Panc1 (cell line): Measurements from ENCODE around the gene UTP14A. TPM values are rescaled to one million over a fixed set of nuclear protein-coding genes. Genes with fewer than 3 reads are reported as not detected.

Experiments used
- ATAC-seq: fragments of 200-7000 bp; cut with Tn5 transposase; 2 replicates; pipeline ENCODE4 v1.9.1; 2020; ENCODE audit warnings: mild to moderate bottlenecking, moderate library complexity
- BruUV-seq: library from RNA; stranded (reverse); fragments of 400-500 nt; replicated peaks from 2 replicates; lab custom pipeline; 2021; lab: Mats Ljungman, UMichigan
- CTCF ChIA-PET: fragments of 300-600 bp; sonication (Branson Sonifier 250); formaldehyde crosslinking; loops from one replicate; lab custom pipeline; 2022; ENCODE audit warnings: antibody characterized with exemption; lab: Charles Lee
- POLR2A ChIA-PET: fragments of 300-600 bp; sonication (Branson Sonifier 250); formaldehyde crosslinking; loops from one replicate; lab custom pipeline; 2022; ENCODE audit warnings: antibody characterized with exemption; lab: Charles Lee
- DNase-seq: peaks from one replicate; pipeline ENCODE4 v3.0.0-alpha.2; 2010; ENCODE audit warnings: low read depth, low spot score
- H3K27ac ChIP-seq: 2 replicates; pipeline ENCODE4 v1.5.1; 2011; ENCODE audit warnings: mild to moderate bottlenecking, low read length, inconsistent platforms
- H3K27me3 ChIP-seq: fragments of 200-500 bp; sonication (Bioruptor generic); 2 replicates; pipeline ENCODE4 v1.6.0; 2014; ENCODE audit warnings: low read length, inconsistent platforms; ENCODE audit not compliant: control insufficient read depth, insufficient read depth
- H3K36me3 ChIP-seq: fragments of 200-500 bp; sonication (Bioruptor generic); 2 replicates; pipeline ENCODE4 v1.5.1; 2014; ENCODE audit warnings: inconsistent platforms, mild to moderate bottlenecking, low read length, moderate library complexity; ENCODE audit not compliant: control insufficient read depth, insufficient read depth
- H3K4me1 ChIP-seq: 2 replicates; pipeline ENCODE4 v1.5.1; 2011; ENCODE audit warnings: inconsistent platforms, mild to moderate bottlenecking, low read length, moderate library complexity; ENCODE audit not compliant: control insufficient read depth, insufficient read depth
- H3K4me3 ChIP-seq, 2 experiments: 2 replicates each; pipeline ENCODE4 v1.5.1; 2011 to 2012; ENCODE audit warnings: low read depth in 2 of 2, low read length in 2 of 2, mild to moderate bottlenecking in 2 of 2, inconsistent platforms in 1 of 2, moderate library complexity in 1 of 2
- H3K9me3 ChIP-seq: fragments of 200-500 bp; sonication (Bioruptor generic); 2 replicates; pipeline ENCODE4 v1.5.1; 2014; ENCODE audit warnings: low read depth, mild to moderate bottlenecking, inconsistent platforms, low read length, moderate library complexity; ENCODE audit not compliant: control insufficient read depth, insufficient read depth
- POLR2AphosphoS5 ChIP-seq: IDR thresholded peaks from 2 replicates; pipeline ENCODE4 v1.6.1; 2012; ENCODE audit warnings: mild to moderate bottlenecking, low read depth, low read length, moderate library complexity
- SIN3A ChIP-seq: IDR thresholded peaks from 2 replicates; pipeline ENCODE4 v1.6.1; 2012; ENCODE audit warnings: low read depth, mild to moderate bottlenecking, low read length, moderate library complexity, borderline replicate concordance; ENCODE audit not compliant: insufficient read depth
- in situ Hi-C: cut with HindIII; loops from 2 replicates; pipeline ENCODE4 v1.10.0; 2016; ENCODE audit warnings: low sequenced_read_pairs, low pct_unique_long_range_greater_than_20kb
- intact Hi-C: fragments of 100-400 bp; cut with micrococcal nuclease; formaldehyde crosslinking; loops from one replicate; pipeline ENCODE4 v1.10.0; 2022; ENCODE audit not compliant: unreplicated experiment
- total RNA-seq: library from RNA; stranded (reverse); gene quantifications from one replicate; pipeline ENCODE4 v1.2.1, GENCODE V29; 2021; ENCODE audit not compliant: unreplicated experiment
- TF ChIP-seq, protein P1 (sequence below), 2 experiments: IDR thresholded peaks; 2 replicates each; pipeline ENCODE4 v1.6.1; 2011 to 2012; ENCODE audit warnings: low read depth in 2 of 2, control low read depth in 1 of 2, low read length in 1 of 2, mild to moderate bottlenecking in 1 of 2, moderate library complexity in 1 of 2; ENCODE audit not compliant: insufficient read depth in 1 of 2
- TF ChIP-seq, protein P2 (sequence below): fragments of 450-650 bp; IDR thresholded peaks from 2 replicates; pipeline ENCODE4 v1.5.1; 2017; ENCODE audit warnings: mild to moderate bottlenecking

The UTP14A gene
- total RNA-seq, 1 experiment from 2014 or later = 64.2 TPM

DNA sequence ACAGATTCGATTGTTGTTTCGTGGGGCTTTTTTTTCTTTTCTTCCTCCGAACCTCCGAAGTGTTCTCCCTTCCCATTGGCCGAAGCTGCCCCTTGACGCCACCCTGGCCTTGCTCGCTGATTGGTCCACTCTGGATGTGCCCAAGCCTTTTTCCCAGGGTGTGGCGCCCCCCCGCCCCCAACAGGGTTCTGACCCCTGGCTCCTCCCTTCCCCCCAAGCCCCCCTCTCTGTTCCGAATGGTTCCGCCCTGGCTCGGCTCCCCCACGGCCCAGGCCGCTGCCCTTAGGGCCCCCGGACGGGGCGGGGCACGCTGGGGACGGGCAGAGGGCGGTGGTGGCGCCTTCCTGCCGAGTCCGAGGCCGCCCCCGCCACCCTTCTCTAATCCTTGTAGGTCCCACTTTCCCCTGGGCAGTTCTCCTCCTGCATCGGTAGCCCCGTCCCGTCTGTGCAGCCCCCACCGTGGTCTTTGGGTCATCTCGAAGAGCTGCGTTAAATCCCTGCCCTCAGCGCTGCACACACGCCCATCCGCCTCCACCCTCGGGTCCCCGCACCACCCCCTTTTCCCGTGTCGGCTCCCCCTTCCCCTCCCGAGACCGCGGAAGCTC is 25.5 kb downstream of the UTP14A start:
- intact Hi-C loops = loop anchor here (5.0 kb wide), 1 partner anchor 51 kb away; the partner anchor contains the start of gene BCORL1
- in situ Hi-C loops = no loop called here
- no TSS peak for BruUV-seq

DNA sequence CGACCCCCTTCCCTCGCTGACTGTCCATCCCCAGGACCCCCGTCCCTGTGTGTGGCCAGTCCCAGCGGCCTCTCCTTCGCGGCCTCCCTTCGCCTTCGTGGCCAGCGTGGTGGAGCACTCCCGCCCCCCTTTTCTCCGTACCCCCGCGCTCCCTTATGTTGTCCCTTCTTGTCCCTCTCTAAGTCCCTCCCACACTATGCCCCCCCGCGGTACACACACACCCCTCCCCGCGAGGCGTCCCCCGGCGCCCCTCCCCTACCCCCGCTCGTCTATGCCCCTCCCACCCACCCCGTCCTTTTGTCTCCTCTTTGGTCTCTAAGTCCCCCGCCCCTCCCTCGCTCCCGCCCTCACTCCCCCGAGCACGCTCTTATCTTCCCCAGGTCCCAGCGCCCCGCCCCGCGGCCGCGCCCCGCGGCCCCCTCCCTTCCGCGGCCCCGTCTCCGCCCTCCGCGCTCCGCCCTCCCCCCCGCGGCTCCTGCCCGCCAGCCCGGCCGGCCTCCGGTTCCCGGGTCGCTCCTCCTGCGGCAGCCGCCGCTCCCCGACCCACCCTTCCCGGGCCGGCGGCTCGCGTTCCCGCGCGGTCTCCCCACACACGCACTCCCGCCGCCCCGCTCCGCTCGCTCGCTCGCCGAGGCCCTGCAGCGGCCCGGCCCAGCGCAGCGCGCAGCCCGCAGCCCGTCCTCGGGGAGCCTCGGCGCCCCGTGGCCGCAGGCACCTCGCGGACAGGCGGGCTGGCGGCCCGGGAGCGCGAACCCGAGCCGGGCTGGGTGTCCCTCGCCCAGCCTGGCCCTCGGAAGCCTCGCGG is 26.3 kb downstream of the UTP14A start:
- DNase-seq (peak; percentile 50), ATAC-seq (peak; percentile 77)
- Histone ChIP-seq H3K27ac (peak overlapping the region; percentile 81), H3K36me3 (no peaks in the 10 kb centered on the region; the same call in 1 of the 2 replicates), H3K4me3 (peak overlapping the region; percentile 55 to 96), H3K9me3 (no peaks in the 10 kb centered on the region), H3K27me3 (no peaks in the 10 kb centered on the region), H3K4me1 (peaks cover 8% of the 10 kb centered on the region; the same call in 1 of the 2 replicates)
- intact Hi-C loops (loop anchor here (5.0 kb wide), 1 partner anchor 50 kb away; the partner anchor contains the start of gene BCORL1), in situ Hi-C loops (no loop called here)
- BruUV-seq = no TSS peak
- TF ChIP-seq, protein P1, sequence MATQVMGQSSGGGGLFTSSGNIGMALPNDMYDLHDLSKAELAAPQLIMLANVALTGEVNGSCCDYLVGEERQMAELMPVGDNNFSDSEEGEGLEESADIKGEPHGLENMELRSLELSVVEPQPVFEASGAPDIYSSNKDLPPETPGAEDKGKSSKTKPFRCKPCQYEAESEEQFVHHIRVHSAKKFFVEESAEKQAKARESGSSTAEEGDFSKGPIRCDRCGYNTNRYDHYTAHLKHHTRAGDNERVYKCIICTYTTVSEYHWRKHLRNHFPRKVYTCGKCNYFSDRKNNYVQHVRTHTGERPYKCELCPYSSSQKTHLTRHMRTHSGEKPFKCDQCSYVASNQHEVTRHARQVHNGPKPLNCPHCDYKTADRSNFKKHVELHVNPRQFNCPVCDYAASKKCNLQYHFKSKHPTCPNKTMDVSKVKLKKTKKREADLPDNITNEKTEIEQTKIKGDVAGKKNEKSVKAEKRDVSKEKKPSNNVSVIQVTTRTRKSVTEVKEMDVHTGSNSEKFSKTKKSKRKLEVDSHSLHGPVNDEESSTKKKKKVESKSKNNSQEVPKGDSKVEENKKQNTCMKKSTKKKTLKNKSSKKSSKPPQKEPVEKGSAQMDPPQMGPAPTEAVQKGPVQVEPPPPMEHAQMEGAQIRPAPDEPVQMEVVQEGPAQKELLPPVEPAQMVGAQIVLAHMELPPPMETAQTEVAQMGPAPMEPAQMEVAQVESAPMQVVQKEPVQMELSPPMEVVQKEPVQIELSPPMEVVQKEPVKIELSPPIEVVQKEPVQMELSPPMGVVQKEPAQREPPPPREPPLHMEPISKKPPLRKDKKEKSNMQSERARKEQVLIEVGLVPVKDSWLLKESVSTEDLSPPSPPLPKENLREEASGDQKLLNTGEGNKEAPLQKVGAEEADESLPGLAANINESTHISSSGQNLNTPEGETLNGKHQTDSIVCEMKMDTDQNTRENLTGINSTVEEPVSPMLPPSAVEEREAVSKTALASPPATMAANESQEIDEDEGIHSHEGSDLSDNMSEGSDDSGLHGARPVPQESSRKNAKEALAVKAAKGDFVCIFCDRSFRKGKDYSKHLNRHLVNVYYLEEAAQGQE (IDR thresholded peaks at IDR 0.05; ENCODE audit: insufficient read depth in 1 of 2, low read depth in 2 of 2, low read length in 1 of 2) = no peak
- TF ChIP-seq SIN3A = 0 out of 2 replicates have a peak, but pooled peaks have one; percentile 24
- no peak for TF ChIP-seq POLR2AphosphoS5
- ChIA-PET CTCF (no interaction called here), POLR2A (no interaction called here)

More for the DNA sequence above, 25.5 kb downstream of the UTP14A start:
- TF ChIP-seq, protein P2, sequence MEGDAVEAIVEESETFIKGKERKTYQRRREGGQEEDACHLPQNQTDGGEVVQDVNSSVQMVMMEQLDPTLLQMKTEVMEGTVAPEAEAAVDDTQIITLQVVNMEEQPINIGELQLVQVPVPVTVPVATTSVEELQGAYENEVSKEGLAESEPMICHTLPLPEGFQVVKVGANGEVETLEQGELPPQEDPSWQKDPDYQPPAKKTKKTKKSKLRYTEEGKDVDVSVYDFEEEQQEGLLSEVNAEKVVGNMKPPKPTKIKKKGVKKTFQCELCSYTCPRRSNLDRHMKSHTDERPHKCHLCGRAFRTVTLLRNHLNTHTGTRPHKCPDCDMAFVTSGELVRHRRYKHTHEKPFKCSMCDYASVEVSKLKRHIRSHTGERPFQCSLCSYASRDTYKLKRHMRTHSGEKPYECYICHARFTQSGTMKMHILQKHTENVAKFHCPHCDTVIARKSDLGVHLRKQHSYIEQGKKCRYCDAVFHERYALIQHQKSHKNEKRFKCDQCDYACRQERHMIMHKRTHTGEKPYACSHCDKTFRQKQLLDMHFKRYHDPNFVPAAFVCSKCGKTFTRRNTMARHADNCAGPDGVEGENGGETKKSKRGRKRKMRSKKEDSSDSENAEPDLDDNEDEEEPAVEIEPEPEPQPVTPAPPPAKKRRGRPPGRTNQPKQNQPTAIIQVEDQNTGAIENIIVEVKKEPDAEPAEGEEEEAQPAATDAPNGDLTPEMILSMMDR = no peak
- 0 out of 2 replicates have a peak, but pooled peaks have one; percentile 56 for TF ChIP-seq SIN3A
- peak; percentile 56 for TF ChIP-seq POLR2AphosphoS5
- ChIA-PET POLR2A (interaction anchor here (0.6 kb wide), 2 partner anchors 50 to 60 kb away, joined by 3 to 9 read pairs; no protein-coding TSS in a partner anchor), CTCF (no interaction called here)
- Histone ChIP-seq H3K4me3 (peak overlapping the region; percentile 55 to 96), H3K36me3 (peaks cover 6% of the 10 kb centered on the region), H3K27ac (peak overlapping the region; percentile 81), H3K9me3 (no peaks in the 10 kb centered on the region), H3K27me3 (no peaks in the 10 kb centered on the region), H3K4me1 (peaks cover 8% of the 10 kb centered on the region; the same call in 1 of the 2 replicates)
- DNase-seq = peak; percentile 81
- ATAC-seq = peak; percentile 89
